Kidney tubule cell (primary cell): Measurements from ENCODE around the gene TPRG1.

ENCODE experiments used
- DNase-seq: peaks from one replicate; pipeline ENCODE4 v3.0.0-alpha.2; 2018; ENCODE audit warnings: low spot score

Gene TPRG1

DNA sequence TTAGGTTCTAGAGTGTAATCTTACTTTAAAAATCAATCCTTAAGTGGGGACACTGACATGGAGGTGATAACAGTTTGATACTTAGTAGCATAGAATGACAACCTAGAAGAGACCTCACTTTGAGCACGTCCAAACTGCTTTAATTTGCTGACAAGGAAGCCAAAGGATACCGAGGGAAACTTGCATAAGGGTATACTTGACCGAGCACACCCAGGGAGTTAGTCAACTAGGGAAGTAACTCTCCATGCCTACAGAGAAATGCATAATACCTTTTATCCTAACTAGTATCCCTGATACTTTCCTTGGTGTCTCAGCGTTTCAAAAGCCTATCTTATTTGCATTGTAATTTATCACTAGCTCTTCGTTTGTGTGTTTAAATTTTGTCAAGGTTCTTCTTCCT, 5.5 kb upstream of the TPRG1 start:
- DNase-seq, result peak; percentile 35

DNA sequence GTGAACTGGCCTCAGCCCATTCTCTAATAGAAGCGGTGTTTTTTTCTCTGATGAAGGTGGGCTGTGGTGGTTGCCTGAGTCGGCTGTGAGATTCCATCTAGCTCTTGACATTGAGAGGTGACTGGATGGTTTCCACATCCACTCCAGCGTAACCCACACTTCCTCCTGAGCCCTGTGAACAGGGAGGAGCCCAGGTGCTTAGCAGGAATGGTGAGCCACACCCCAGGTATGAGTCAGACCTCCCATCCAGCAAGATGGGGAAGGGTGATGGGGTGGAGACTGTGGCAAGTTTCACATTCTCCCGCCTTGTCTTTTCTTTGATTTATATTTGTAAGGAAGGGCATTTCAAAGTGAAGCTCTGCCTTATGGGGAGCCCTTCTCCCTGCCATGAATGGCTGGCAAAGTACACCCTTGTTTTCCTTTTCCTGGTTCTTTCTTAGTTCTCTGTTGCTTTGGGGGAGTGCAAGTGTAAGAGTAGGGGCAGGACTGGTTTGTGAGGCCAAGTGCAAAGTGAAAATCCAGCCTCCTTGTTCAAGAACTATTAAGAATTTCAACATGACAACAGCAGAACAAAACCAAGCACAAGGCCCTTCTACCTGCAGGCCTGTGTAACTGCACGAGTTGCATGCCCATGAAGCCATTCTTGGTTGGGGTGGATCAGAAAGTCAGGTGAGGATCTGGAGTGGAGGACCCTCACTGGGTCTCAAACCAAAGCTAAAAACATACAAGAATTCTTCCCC, 4.6 kb upstream of the TPRG1 start:
- DNase-seq, result peak; percentile 75

DNA sequence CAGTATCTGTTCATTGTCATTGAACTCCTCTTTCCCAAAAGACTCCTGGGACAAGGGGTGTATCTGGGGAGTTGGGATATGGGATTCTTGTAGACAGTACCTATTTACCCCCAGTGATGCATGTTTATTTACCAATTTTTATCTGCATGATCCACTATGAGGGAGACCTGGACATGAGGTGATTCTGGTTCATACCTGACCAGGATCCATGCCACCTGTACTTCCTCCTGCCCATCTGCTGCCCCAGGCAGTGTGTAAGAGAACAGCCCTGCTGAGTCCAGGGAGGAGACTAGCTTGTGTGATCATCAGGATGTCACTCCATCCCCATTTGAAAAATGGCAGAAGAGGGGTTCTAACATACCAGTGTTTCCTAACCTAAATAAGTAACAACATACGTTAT, 3.1 kb upstream of the TPRG1 start:
- no peak for DNase-seq

DNA sequence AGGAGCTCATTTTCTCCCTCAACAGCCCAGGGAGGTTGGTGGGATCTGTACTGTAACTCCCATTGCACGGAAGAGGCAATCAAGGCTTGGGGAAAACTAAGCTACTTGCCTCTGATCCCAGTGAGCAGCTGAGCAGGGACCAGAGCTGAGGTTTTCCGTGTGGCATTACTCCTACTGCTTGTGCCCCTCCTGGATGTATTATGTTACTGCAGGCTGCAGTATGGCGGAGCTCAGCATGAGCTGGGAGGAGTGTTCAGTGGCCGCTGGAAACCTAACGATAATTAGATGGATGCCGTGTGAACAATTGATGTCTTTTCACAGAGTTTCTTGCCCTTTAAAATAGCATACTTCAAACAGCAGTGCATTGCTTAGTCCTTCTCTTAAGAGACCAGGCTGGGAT, 2.0 kb upstream of the TPRG1 start:
- DNase-seq, result no peak

- peak; percentile 23 for DNase-seq
These were observed 1.2 kb upstream of the TPRG1 start for GRCh38 chr3:189170559-189170958.

DNA sequence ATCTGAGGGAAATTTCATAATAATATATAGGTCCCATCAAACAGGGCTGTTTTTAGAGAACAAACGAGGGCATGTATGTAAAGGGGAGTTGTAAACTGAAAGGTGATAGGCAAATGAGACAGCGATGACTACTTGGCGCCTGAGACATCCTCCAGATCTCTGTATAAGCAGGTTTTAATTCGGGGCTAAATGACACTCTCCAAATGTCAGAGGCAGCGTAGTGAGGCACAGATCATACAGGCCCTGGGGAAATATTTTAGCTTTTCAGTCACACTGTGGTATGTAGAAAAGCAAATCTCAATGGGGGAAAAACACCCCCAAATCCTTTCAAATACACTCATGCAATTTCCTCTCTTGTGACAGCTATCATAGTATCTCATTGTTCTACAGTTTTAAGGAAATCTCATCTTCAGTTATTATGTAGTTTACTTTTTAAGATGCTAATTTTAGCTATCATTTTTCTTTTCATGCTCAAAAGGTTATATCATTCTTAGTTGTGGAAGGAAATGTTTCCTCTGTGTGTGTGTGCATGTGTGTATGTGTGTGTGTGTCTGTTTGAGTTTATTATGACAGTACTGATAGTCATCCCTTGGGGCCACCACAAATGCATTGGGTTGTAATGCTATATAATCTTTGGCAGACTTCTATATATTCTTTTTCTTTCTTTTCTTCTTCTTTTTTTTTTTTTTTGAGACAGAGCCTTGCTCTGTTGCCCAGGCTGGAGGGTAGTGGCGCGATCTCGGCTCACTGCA, 1.1 kb downstream of the TPRG1 start:
- no peak for DNase-seq

DNA sequence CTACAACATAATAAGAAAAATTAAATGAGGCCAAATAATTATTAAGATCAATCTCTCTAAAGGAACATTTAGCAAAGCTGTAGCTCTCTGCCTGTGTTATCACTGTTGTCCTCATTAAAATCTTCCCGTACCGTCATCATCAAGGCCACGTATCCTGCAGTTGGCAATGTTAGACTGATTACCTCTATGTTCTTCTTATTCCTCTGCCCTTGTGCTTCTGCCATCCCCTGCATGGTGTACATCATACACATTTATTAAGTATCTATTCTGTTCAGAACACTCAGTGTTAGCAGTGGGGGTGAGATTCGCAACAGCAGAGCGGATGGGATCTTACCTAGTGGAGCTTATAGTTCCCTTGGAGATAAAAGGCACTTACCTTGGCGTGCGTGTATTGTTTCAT, 12.8 kb downstream of the TPRG1 start:
- DNase-seq, result no peak

DNA sequence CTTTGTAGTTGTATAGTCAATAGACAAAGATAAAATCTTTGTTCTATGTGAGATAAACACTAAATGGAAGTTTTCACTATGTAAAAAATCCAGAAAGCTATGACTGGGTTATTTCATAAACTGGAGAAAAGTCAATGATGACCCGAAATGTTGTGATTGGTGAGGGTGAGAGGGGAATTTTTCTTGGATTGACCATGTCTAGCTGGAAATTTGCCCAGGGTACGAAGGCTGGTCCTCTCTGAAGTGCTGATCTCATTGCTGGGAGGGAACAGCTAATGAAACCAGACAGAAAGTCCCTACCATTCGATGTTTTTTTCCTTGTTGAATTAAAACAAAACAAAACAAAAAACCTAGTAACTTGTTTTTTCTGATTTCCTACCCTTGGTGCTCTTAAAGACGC, 14.3 kb downstream of the TPRG1 start:
- DNase-seq, result peak; percentile 66

- no peak for DNase-seq
These were observed 16.7 kb downstream of the TPRG1 start for GRCh38 chr3:189188466-189188865.

GRCh38 chr3:189192725-189193124, 21.0 kb downstream of the TPRG1 start:
- DNase-seq, result no peak

DNA sequence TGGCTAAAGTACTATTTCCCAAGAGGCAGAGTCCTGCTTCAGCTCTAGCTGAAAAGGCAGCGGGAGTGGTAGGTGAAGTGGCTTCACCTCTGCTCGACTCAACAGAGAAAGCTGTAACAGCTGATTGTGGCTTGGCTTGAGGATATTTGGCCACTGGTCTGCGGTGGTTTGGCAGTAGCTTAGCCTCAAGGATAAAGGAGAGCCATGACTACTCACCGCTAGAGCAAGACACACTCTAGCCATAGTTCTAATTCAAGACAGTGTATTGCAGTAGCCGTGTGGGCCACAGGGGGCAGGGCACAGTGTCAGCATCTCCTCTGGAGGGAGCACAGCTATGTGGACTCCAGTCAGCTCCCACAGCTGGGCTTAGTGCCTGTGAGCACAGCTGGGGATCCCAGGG, 23.5 kb downstream of the TPRG1 start:
- peak; percentile 4 for DNase-seq

- no peak for DNase-seq
These were observed 30.3 kb downstream of the TPRG1 start for GRCh38 chr3:189202106-189202505.

DNA sequence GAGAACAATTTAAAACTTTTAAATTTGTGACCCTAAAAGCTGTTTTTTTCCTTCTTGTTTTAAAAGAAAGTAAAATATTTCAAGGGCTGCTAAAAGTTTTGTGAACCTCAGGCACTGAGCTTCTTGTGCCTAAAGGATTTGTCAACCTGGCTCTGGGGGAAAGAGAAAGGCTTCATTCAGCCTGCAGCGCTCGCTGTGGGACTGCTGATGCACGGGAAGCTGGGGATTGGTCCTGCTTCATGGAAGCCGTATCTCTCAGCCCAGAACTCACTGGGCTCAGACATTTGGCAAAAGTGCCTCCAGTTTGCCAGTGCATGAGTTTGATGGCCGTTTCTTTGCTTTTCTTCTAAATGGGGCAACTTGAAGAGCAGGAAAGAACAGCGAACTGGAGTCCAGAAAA, 30.8 kb downstream of the TPRG1 start:
- DNase-seq, result no peak

- no peak for DNase-seq
These were observed 32.5 kb downstream of the TPRG1 start for GRCh38 chr3:189204167-189204866.

DNA sequence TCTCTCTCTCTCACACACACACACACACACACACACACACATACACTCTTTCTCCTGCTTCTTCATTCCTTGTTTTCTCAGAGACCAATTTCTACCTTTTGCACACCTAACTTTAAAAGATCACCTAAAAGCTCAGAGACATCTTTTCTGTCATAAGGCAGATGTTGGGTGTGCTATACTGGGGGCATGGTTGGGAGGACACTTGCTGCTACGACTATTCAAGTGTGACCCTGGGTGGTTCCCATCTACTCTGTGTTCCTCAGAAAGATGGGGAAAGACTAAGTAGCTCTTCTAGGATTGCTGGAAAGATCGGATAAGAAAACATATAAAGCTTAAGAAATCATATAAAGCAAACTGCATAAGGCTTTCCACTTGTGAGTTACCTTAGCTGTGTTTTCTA, 33.2 kb downstream of the TPRG1 start:
- DNase-seq, result no peak

DNA sequence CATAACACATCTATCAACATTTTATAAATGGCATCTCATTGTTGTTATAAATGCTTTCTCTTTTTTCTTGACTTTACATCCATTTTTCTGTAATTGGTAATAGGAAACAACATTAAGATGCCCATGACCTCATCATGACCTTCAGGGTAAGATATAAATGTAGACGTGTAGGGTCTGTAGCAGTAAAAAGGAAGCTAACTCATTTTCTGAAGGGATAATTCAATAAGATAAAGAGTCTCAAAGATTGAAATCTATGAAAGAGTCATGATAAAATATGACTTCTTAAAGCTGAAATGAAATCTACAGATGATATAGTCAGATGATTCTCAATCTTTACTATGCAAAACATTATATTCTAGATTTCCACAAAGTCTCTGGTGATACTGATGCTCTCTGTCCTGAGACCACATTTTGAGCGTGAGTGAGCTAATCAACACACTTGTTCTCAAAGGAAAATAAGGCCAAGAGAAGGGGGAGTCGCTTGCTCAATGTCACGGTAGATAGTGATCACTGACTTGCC, 38.5 kb downstream of the TPRG1 start:
- DNase-seq, result no peak

DNA sequence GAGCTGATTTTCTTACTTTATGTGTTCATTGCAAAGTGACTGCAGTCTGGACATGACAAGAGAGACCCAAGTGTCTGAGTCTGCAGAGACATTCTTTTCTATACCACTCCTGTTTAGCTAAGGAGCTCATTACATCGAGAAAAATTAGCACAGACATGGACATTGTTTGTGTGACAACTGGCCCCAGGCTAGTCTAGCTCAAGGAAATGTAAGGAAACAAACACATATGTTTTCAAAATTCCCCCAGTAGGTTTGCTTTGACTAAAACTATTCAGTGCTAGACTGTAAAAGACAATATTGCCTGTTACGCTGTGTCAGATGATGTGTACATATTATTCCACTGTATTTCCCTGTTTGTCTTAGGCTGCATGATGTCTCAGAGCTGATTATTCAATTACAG, 40.9 kb downstream of the TPRG1 start:
- no peak for DNase-seq

GRCh38 chr3:189214651-189215050, 42.9 kb downstream of the TPRG1 start:
- DNase-seq, result no peak

GRCh38 chr3:189222927-189223636, 51.3 kb downstream of the TPRG1 start:
- no peak for DNase-seq

DNA sequence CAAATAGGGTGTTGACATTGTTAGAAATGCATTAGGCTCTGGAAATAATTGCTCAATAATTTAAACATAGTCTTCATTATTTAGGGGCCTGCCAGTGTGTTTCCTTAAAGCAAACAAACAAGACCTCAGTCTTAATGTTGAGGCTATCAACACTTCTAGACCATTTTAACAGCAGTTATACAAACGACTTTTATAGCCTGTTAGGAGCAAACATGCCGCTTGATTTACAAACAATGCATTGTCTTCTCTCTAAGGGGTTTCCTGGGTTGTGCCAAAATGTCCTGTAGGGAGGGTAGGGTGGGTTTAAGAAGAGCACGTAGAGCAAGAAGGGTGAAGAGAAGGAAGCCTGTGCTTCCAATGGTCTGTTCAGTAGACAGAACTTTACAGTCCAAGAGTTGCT, 53.7 kb downstream of the TPRG1 start:
- no peak for DNase-seq

- no peak for DNase-seq
These were observed 55.5 kb downstream of the TPRG1 start for GRCh38 chr3:189227249-189227648.

- DNase-seq, result peak; percentile 49
These were observed 57.5 kb downstream of the TPRG1 start for GRCh38 chr3:189229196-189229828.
